Measurements from ENCODE around the gene ATAD2B. TPM values are rescaled to one million over a fixed set of nuclear protein-coding genes. Genes with fewer than 3 reads are reported as not detected.

The ATAD2B gene
- total and polyA plus RNA-seq, 2 of the 8 experiments (the other 6 are each of a cell fraction or from before 2014, with no cell fraction given), result 3.4 to 16.1 TPM

GRCh38 chr2:23703583-23704385, 223.1 kb downstream of the ATAD2B start:
- peak overlapping the region; percentile 3 for H2BK5ac ChIP-seq (ENCODE audit: low read depth, low read length)
- peaks cover 0 to 13% (median 2%) of the 10 kb centered on the region in 4 experiments; a peak in 5 of 7 replicates for H3K4me1 ChIP-seq (replicated peaks in 1 of 4; ENCODE audit: control insufficient read depth in 3 of 4, insufficient read depth in 4 of 4, low read length in 3 of 4)
- H3K79me1 ChIP-seq (ENCODE audit: low read depth, low read length), result no peaks in the 10 kb centered on the region
- H3K4me2 ChIP-seq (ENCODE audit: insufficient read depth in 1 of 2, low read depth in 2 of 2, low read length in 2 of 2), result no peak overlapping the region
- H4K91ac ChIP-seq (replicated peaks; ENCODE audit: insufficient read length, low read length), result no peak overlapping the region
- H2AFZ ChIP-seq (ENCODE audit: low read length), result no peak overlapping the region
- H3K79me2 ChIP-seq (ENCODE audit: control insufficient read depth in 1 of 2, insufficient read depth in 2 of 2, low read length in 2 of 2), result no peaks in the 10 kb centered on the region
- no peaks in the 10 kb centered on the region for H3K23me2 ChIP-seq (ENCODE audit: low read depth, low read length)
- ChIA-PET POLR2A (ENCODE audit: partially characterized antibody) (interaction anchor here (1.4 kb wide), 1 partner anchor 84 kb away, joined by 3 read pairs; no protein-coding TSS in a partner anchor), CTCF (ENCODE audit: partially characterized antibody) (interaction anchor here (0.8 to 1.9 kb wide), 8 partner anchors 11 to 181 kb away, joined by 3 to 5 read pairs (median 4); no protein-coding TSS in a partner anchor)
- no peak overlapping the region for H2AK5ac ChIP-seq (ENCODE audit: low read depth, low read length)
- no peak overlapping the region for H3K18ac ChIP-seq (ENCODE audit: extremely low read depth, low read length)
- H3K23ac ChIP-seq (ENCODE audit: insufficient read length), result no peak overlapping the region
- H3K9me3 ChIP-seq (ENCODE audit: insufficient read depth in 2 of 2, low read depth in 1 of 2, low read length in 1 of 2), result 0 out of 4 replicates have a peak, but pooled peaks cover 0 to 2% of the 10 kb centered on the region in 2 experiments
- H3K4me3 ChIP-seq (ENCODE audit: extremely low read depth in 1 of 4, insufficient read depth in 2 of 4, low read depth in 3 of 4, low read length in 4 of 4), result no peak overlapping the region
- H3K27me3 ChIP-seq (replicated peaks in 1 of 4; ENCODE audit: control insufficient read depth in 3 of 4, extremely low read depth in 1 of 4, insufficient read depth in 3 of 4, low read length in 3 of 4), result no peaks in the 10 kb centered on the region
- no peak overlapping the region for H3K4ac ChIP-seq (replicated peaks; ENCODE audit: insufficient read length, low read depth, low read length)
- FAIRE-seq, result no peak
- WGBS, 2 experiments (ENCODE audit: extremely low coverage in 1 of 2, insufficient coverage in 1 of 2, insufficient read length in 1 of 2, insufficient replicate concordance in 2 of 2, low coverage in 1 of 2, low lambda C conversion rate in 2 of 2, missing lambda C conversion rate in 1 of 2), result 89% methylated on average over 15 of the region's 16 CpGs; no CpG with 5 or more reads in 1 of the 2 experiments
- H3K36me3 ChIP-seq (ENCODE audit: control insufficient read depth in 2 of 4, insufficient read depth in 4 of 4, low read length in 3 of 4), result no peaks in the 10 kb centered on the region
- H3K9ac ChIP-seq (replicated peaks in 1 of 4; ENCODE audit: extremely low read depth in 1 of 4, low read depth in 3 of 4, low read length in 3 of 4), result no peak overlapping the region
- H3K56ac ChIP-seq (replicated peaks; ENCODE audit: insufficient read length, low read depth, low read length), result no peak overlapping the region
- H4K5ac ChIP-seq (ENCODE audit: insufficient read length, low read depth, low read length), result no peak overlapping the region
- DNase-seq (ENCODE audit: low read depth in 1 of 2, low spot score in 2 of 2), result peak in 1 of 2 experiments; percentile 45
- no peak overlapping the region for H2BK15ac ChIP-seq (ENCODE audit: low read length)
- H3K14ac ChIP-seq (ENCODE audit: insufficient read length), result no peak overlapping the region
- no peak overlapping the region for H3K27ac ChIP-seq (ENCODE audit: low read depth, low read length)
- H4K8ac ChIP-seq (ENCODE audit: extremely low read depth, insufficient read depth, low read length), result no peak overlapping the region; the same call in 1 of the 2 replicates
- H2BK120ac ChIP-seq (replicated peaks; ENCODE audit: low read depth, low read length), result no peak overlapping the region
- H2BK20ac ChIP-seq (ENCODE audit: low read length), result no peak overlapping the region
- H2BK12ac ChIP-seq (ENCODE audit: low read depth, low read length), result no peak overlapping the region
- H4K20me1 ChIP-seq (replicated peaks in 1 of 2; ENCODE audit: control insufficient read depth in 1 of 2, insufficient read depth in 2 of 2, low read length in 2 of 2), result peaks cover 0 to 2% of the 10 kb centered on the region in 2 experiments
- TF ChIP-seq RBBP5 (IDR thresholded peaks at IDR 0.05; ENCODE audit: borderline replicate concordance, low read depth, low read length) (no peak), FOSL1 (IDR thresholded peaks at IDR 0.05; ENCODE audit: insufficient read depth, low read depth, low read length) (no peak), GTF2F1 (IDR thresholded peaks at IDR 0.05; ENCODE audit: borderline replicate concordance, low read depth, low read length) (no peak), EP300 (IDR thresholded peaks at IDR 0.05; ENCODE audit: borderline replicate concordance in 1 of 2, low read depth in 2 of 2, low read length in 2 of 2) (no peak), MAX (IDR thresholded peaks at IDR 0.05) (no peak), NANOG (IDR thresholded peaks at IDR 0.05; ENCODE audit: insufficient read depth, low read depth, low read length, poor library complexity, severe bottlenecking) (no peak), SIRT6 (IDR thresholded peaks at IDR 0.05; ENCODE audit: low read length) (no peak), KDM4A (IDR thresholded peaks at IDR 0.05; ENCODE audit: low read depth, low read length, severe bottlenecking) (no peak), CREB1 (IDR thresholded peaks at IDR 0.05) (no peak)
- TF ChIP-seq, protein P1, sequence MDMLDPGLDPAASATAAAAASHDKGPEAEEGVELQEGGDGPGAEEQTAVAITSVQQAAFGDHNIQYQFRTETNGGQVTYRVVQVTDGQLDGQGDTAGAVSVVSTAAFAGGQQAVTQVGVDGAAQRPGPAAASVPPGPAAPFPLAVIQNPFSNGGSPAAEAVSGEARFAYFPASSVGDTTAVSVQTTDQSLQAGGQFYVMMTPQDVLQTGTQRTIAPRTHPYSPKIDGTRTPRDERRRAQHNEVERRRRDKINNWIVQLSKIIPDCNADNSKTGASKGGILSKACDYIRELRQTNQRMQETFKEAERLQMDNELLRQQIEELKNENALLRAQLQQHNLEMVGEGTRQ (IDR thresholded peaks at IDR 0.05; ENCODE audit: low read length), result no peak

Measured in H1 (cell line).